Measurements from ENCODE around the gene SOCS6. TPM values are rescaled to one million over a fixed set of nuclear protein-coding genes. Genes with fewer than 3 reads are reported as not detected.

The SOCS6 gene
- total RNA-seq, 3 donors from 2014 or later (not counting 1 experiment from before 2014, with no cell fraction given): 2.5 to 8.1 (median 4.7) TPM

- intact Hi-C loops (cut with micrococcal nuclease): no loop called here
- ATAC-seq (no peak), DNase-seq (no peak)
- Mint-ChIP-seq H3K27me3 (ENCODE audit: low read depth in 2 of 2) (no peaks in the 10 kb centered on the region), H3K4me3 (no peak overlapping the region), H3K9me3 (peaks cover 0 to 2% of the 10 kb centered on the region in 2 donors), H3K4me1 (peaks cover 22 to 26% of the 10 kb centered on the region in 2 donors), H3K36me3 (peaks cover 7% of the 10 kb centered on the region), H3K27ac (no peak overlapping the region)
- Histone ChIP-seq H3K36me3 (ENCODE audit: control insufficient read depth, insufficient read depth, low read length) (no peaks in the 10 kb centered on the region), H3K27me3 (ENCODE audit: control insufficient read depth, insufficient read depth, low read length) (no peaks in the 10 kb centered on the region), H3K27ac (ENCODE audit: low read length) (no peak overlapping the region), H3K4me1 (ENCODE audit: control insufficient read depth, insufficient read depth, low read length) (no peaks in the 10 kb centered on the region), H3K4me3 (ENCODE audit: low read length) (no peak overlapping the region), H3K9me3 (ENCODE audit: control insufficient read depth, insufficient read depth, low read length) (no peaks in the 10 kb centered on the region)
- WGBS (ENCODE audit: insufficient coverage): 7% methylated on average over 2 of the region's 2 CpGs
- TF ChIP-seq CTCF (IDR thresholded peaks at IDR 0.05): no peak
Observed at GRCh38 chr18:70329071-70329470, 40.2 kb downstream of the SOCS6 start.

GRCh38 chr18:70330887-70331286, 42.0 kb downstream of the SOCS6 start:
- Mint-ChIP-seq H3K36me3 (no peaks in the 10 kb centered on the region), H3K4me1 (peaks cover 16 to 20% of the 10 kb centered on the region in 2 donors), H3K27ac (no peak overlapping the region), H3K27me3 (ENCODE audit: low read depth in 2 of 2) (no peaks in the 10 kb centered on the region), H3K9me3 (no peaks in the 10 kb centered on the region), H3K4me3 (no peak overlapping the region)
- intact Hi-C loops (cut with micrococcal nuclease): no loop called here
- Histone ChIP-seq H3K4me1 (ENCODE audit: control insufficient read depth, insufficient read depth, low read length) (no peaks in the 10 kb centered on the region), H3K9me3 (ENCODE audit: control insufficient read depth, insufficient read depth, low read length) (peaks cover 3% of the 10 kb centered on the region), H3K4me3 (ENCODE audit: low read length) (no peak overlapping the region), H3K36me3 (ENCODE audit: control insufficient read depth, insufficient read depth, low read length) (no peaks in the 10 kb centered on the region), H3K27ac (ENCODE audit: low read length) (no peak overlapping the region), H3K27me3 (ENCODE audit: control insufficient read depth, insufficient read depth, low read length) (no peaks in the 10 kb centered on the region)
- TF ChIP-seq CTCF (IDR thresholded peaks at IDR 0.05): no peak
- WGBS (ENCODE audit: insufficient coverage): 74% methylated on average over 6 of the region's 6 CpGs
- ATAC-seq (no peak), DNase-seq (no peak)

GRCh38 chr18:70331456-70332097, 42.7 kb downstream of the SOCS6 start:
- Mint-ChIP-seq H3K4me3 (no peak overlapping the region), H3K9me3 (no peaks in the 10 kb centered on the region), H3K27ac (no peak overlapping the region), H3K27me3 (ENCODE audit: low read depth in 2 of 2) (no peaks in the 10 kb centered on the region), H3K4me1 (peaks cover 10 to 13% of the 10 kb centered on the region in 2 donors), H3K36me3 (no peaks in the 10 kb centered on the region)
- H3K9me3 ChIP-seq (ENCODE audit: control insufficient read depth, insufficient read depth, low read length): peaks cover 3% of the 10 kb centered on the region
- H3K27me3 ChIP-seq (ENCODE audit: control insufficient read depth, insufficient read depth, low read length): no peaks in the 10 kb centered on the region
- no peak overlapping the region for H3K27ac ChIP-seq (ENCODE audit: low read length)
- ATAC-seq: no peak
- no peak overlapping the region for H3K4me3 ChIP-seq (ENCODE audit: low read length)
- no peak for DNase-seq
- no peaks in the 10 kb centered on the region for H3K4me1 ChIP-seq (ENCODE audit: control insufficient read depth, insufficient read depth, low read length)
- no peak for TF ChIP-seq CTCF (IDR thresholded peaks at IDR 0.05)
- H3K36me3 ChIP-seq (ENCODE audit: control insufficient read depth, insufficient read depth, low read length): no peaks in the 10 kb centered on the region
- 88% methylated on average over 5 of the region's 5 CpGs for WGBS (ENCODE audit: insufficient coverage)
- intact Hi-C loops (cut with micrococcal nuclease): no loop called here

- Histone ChIP-seq H3K27ac (ENCODE audit: low read length) (no peak overlapping the region), H3K4me3 (ENCODE audit: low read length) (no peak overlapping the region), H3K9me3 (ENCODE audit: control insufficient read depth, insufficient read depth, low read length) (peaks cover 3% of the 10 kb centered on the region), H3K4me1 (ENCODE audit: control insufficient read depth, insufficient read depth, low read length) (no peaks in the 10 kb centered on the region), H3K36me3 (ENCODE audit: control insufficient read depth, insufficient read depth, low read length) (no peaks in the 10 kb centered on the region), H3K27me3 (ENCODE audit: control insufficient read depth, insufficient read depth, low read length) (no peaks in the 10 kb centered on the region)
- Mint-ChIP-seq H3K36me3 (no peaks in the 10 kb centered on the region), H3K27ac (no peak overlapping the region), H3K4me1 (peaks cover 10 to 13% of the 10 kb centered on the region in 2 donors), H3K4me3 (no peak overlapping the region), H3K27me3 (ENCODE audit: low read depth in 2 of 2) (no peaks in the 10 kb centered on the region), H3K9me3 (no peaks in the 10 kb centered on the region)
- WGBS (ENCODE audit: insufficient coverage): 83% methylated on average over 1 of the region's 1 CpG
- no peak for DNase-seq
- intact Hi-C loops (cut with micrococcal nuclease): no loop called here
- no peak for ATAC-seq
- no peak for TF ChIP-seq CTCF (IDR thresholded peaks at IDR 0.05)
Observed at GRCh38 chr18:70332694-70333093, 43.8 kb downstream of the SOCS6 start.

All from natural killer cell (primary cell).